Activated CD8-positive, alpha-beta memory T cell treated with anti-CD3 and anti-CD28 coated beads, Interleukin-2, amount 10 ng/mL, durations not matched to agents 7 days and 5 days (primary cell): Measurements from ENCODE around the gene SIX3. TPM values are rescaled to one million over a fixed set of nuclear protein-coding genes. Genes with fewer than 3 reads are reported as not detected.

Experiments
- ATAC-seq: fragments of 150-1000 bp; cut with Tn5 transposase; one replicate; pipeline ENCODE4 v1.10.0; 2021; ENCODE audit warnings: moderate library complexity
- CTCF ChIA-PET: fragments of 350-600 bp; sonication (Branson Sonifier 250); formaldehyde crosslinking; loops from one replicate; lab custom pipeline; 2021; ENCODE audit warnings: antibody characterized with exemption; lab: Charles Lee
- DNase-seq: peaks from one replicate; pipeline ENCODE4 v3.0.0-alpha.2; 2020
- H3K27ac Mint-ChIP-seq: one replicate; pipeline ENCODE4 v1.8.0; 2021; ENCODE audit warnings: mild to moderate bottlenecking, mixed read lengths
- H3K27me3 Mint-ChIP-seq: one replicate; pipeline ENCODE4 v1.8.0; 2021; ENCODE audit warnings: mixed read lengths
- H3K36me3 Mint-ChIP-seq: one replicate; pipeline ENCODE4 v1.8.0; 2021; ENCODE audit warnings: mild to moderate bottlenecking, mixed read lengths
- H3K4me1 Mint-ChIP-seq: one replicate; pipeline ENCODE4 v1.8.0; 2021; ENCODE audit warnings: mixed read lengths
- H3K4me3 Mint-ChIP-seq: one replicate; pipeline ENCODE4 v1.8.0; 2021; ENCODE audit warnings: mild to moderate bottlenecking, moderate library complexity, mixed read lengths
- H3K9me3 Mint-ChIP-seq: one replicate; pipeline ENCODE4 v1.8.0; 2022; ENCODE audit warnings: low read depth, mixed read lengths
- total RNA-seq, 2 experiments: library from RNA; stranded (reverse); gene quantifications; one replicate each; pipeline ENCODE4 v1.2.3, GENCODE V29; 2021

The SIX3 gene
- under 1 TPM in 1 of 2 experiments, not detected in 1; 0.21 TPM for total RNA-seq

GRCh38 chr2:44941551-44942234 is at the start of gene SIX3:
Gene SIX3 (plus strand): TSS chr2:44941702. CDS start chr2:44942105, 403 bp downstream.
- Mint-ChIP-seq H3K4me3 (peak within 1 kb of the TSS; percentile 79), H3K36me3 (peaks cover 7% of the 10 kb centered on the region), H3K9me3 (no peaks in the 10 kb centered on the region), H3K27ac (peak within 1 kb of the TSS; percentile 62), H3K4me1 (peaks cover 31% of the 10 kb centered on the region), H3K27me3 (peaks cover 87% of the 10 kb centered on the region)
- ATAC-seq (peak; percentile 76), DNase-seq (peak; percentile 80)
- CTCF ChIA-PET, result no interaction called here

GRCh38 chr2:44894058-44894457 is 47.4 kb upstream of the SIX3 start:
- CTCF ChIA-PET, result no interaction called here
- H3K9me3 Mint-ChIP-seq, result peaks cover 16% of the 10 kb centered on the region
- H3K36me3 Mint-ChIP-seq, result peaks cover 22% of the 10 kb centered on the region
- H3K27ac Mint-ChIP-seq, result no peak overlapping the region
- peaks cover 3% of the 10 kb centered on the region for H3K27me3 Mint-ChIP-seq
- no peak overlapping the region for H3K4me3 Mint-ChIP-seq
- peak; percentile 86 for ATAC-seq
- peak; percentile 61 for DNase-seq
- peaks cover 12% of the 10 kb centered on the region for H3K4me1 Mint-ChIP-seq

GRCh38 chr2:44895061-44895460 is 46.4 kb upstream of the SIX3 start:
- H3K4me1 Mint-ChIP-seq, result peaks cover 12% of the 10 kb centered on the region
- no peak overlapping the region for H3K27ac Mint-ChIP-seq
- peaks cover 22% of the 10 kb centered on the region for H3K36me3 Mint-ChIP-seq
- CTCF ChIA-PET, result no interaction called here
- ATAC-seq (no peak), DNase-seq (no peak)
- no peak overlapping the region for H3K4me3 Mint-ChIP-seq
- peaks cover 9% of the 10 kb centered on the region for H3K27me3 Mint-ChIP-seq
- peaks cover 14% of the 10 kb centered on the region for H3K9me3 Mint-ChIP-seq

- Mint-ChIP-seq H3K27ac (no peak overlapping the region), H3K4me3 (no peak overlapping the region), H3K27me3 (peaks cover 25% of the 10 kb centered on the region), H3K36me3 (peaks cover 16% of the 10 kb centered on the region), H3K4me1 (peaks cover 12% of the 10 kb centered on the region), H3K9me3 (peaks cover 6% of the 10 kb centered on the region)
- CTCF ChIA-PET, result no interaction called here
- DNase-seq (no peak), ATAC-seq (no peak)
Observed at GRCh38 chr2:44897406-44897805, 44.1 kb upstream of the SIX3 start.

- ATAC-seq (no peak), DNase-seq (no peak)
- no peak overlapping the region for H3K4me3 Mint-ChIP-seq
- no peaks in the 10 kb centered on the region for H3K4me1 Mint-ChIP-seq
- no peak overlapping the region for H3K27ac Mint-ChIP-seq
- peaks cover 45% of the 10 kb centered on the region for H3K27me3 Mint-ChIP-seq
- H3K9me3 Mint-ChIP-seq, result peaks cover 4% of the 10 kb centered on the region
- no peaks in the 10 kb centered on the region for H3K36me3 Mint-ChIP-seq
- CTCF ChIA-PET, result interaction anchor here (0.8 kb wide), 1 partner anchor 423 kb away, joined by 3 read pairs; no protein-coding TSS in a partner anchor
Observed at GRCh38 chr2:44902217-44903137, 39.0 kb upstream of the SIX3 start.

- no peak overlapping the region for H3K27ac Mint-ChIP-seq
Observed at GRCh38 chr2:44904578-44904977, 36.9 kb upstream of the SIX3 start.

GRCh38 chr2:44906972-44907371 is 34.5 kb upstream of the SIX3 start:
- Mint-ChIP-seq H3K27me3 (peaks cover 29% of the 10 kb centered on the region), H3K4me3 (no peak overlapping the region), H3K9me3 (peaks cover 9% of the 10 kb centered on the region), H3K27ac (no peak overlapping the region), H3K4me1 (no peaks in the 10 kb centered on the region), H3K36me3 (peaks cover 2% of the 10 kb centered on the region)
- CTCF ChIA-PET, result no interaction called here
- ATAC-seq, result no peak
- no peak for DNase-seq

More at GRCh38 chr2:44904578-44904977, 36.9 kb upstream of the SIX3 start:
- no peak for DNase-seq
- Mint-ChIP-seq H3K4me3 (no peak overlapping the region), H3K27me3 (peaks cover 40% of the 10 kb centered on the region), H3K9me3 (peaks cover 4% of the 10 kb centered on the region), H3K4me1 (no peaks in the 10 kb centered on the region), H3K36me3 (no peaks in the 10 kb centered on the region)
- no peak for ATAC-seq
- CTCF ChIA-PET, result no interaction called here

GRCh38 chr2:44909831-44910230 is 31.7 kb upstream of the SIX3 start:
- no peak overlapping the region for H3K27ac Mint-ChIP-seq

GRCh38 chr2:44912660-44913059 is 28.8 kb upstream of the SIX3 start:
- H3K27me3 Mint-ChIP-seq, result peaks cover 26% of the 10 kb centered on the region
- no peak for DNase-seq
- CTCF ChIA-PET, result no interaction called here
- H3K36me3 Mint-ChIP-seq, result peaks cover 2% of the 10 kb centered on the region
- no peak for ATAC-seq
- H3K27ac Mint-ChIP-seq, result no peak overlapping the region
- H3K4me1 Mint-ChIP-seq, result no peaks in the 10 kb centered on the region
- no peak overlapping the region for H3K4me3 Mint-ChIP-seq
- H3K9me3 Mint-ChIP-seq, result peaks cover 4% of the 10 kb centered on the region

More at GRCh38 chr2:44909831-44910230, 31.7 kb upstream of the SIX3 start:
- ATAC-seq (no peak), DNase-seq (no peak)
- Mint-ChIP-seq H3K4me1 (no peaks in the 10 kb centered on the region), H3K27me3 (peaks cover 29% of the 10 kb centered on the region), H3K9me3 (peaks cover 9% of the 10 kb centered on the region), H3K36me3 (peaks cover 2% of the 10 kb centered on the region), H3K4me3 (no peak overlapping the region)
- CTCF ChIA-PET, result interaction anchor here (1.3 kb wide), 1 partner anchor 430 kb away, joined by 4 read pairs; no protein-coding TSS in a partner anchor

GRCh38 chr2:44916291-44916690 is 25.2 kb upstream of the SIX3 start:
- no peak for ATAC-seq
- Mint-ChIP-seq H3K36me3 (peaks cover under 1% of the 10 kb centered on the region), H3K4me1 (peaks cover 2% of the 10 kb centered on the region), H3K27me3 (peaks cover 33% of the 10 kb centered on the region), H3K9me3 (no peaks in the 10 kb centered on the region), H3K4me3 (no peak overlapping the region), H3K27ac (no peak overlapping the region)
- no peak for DNase-seq
- CTCF ChIA-PET, result interaction anchor here (0.7 kb wide), 1 partner anchor 437 kb away, joined by 3 read pairs; no protein-coding TSS in a partner anchor

- CTCF ChIA-PET, result no interaction called here
- H3K27ac Mint-ChIP-seq, result no peak overlapping the region
- ATAC-seq (no peak), DNase-seq (no peak)
- H3K9me3 Mint-ChIP-seq, result no peaks in the 10 kb centered on the region
- H3K27me3 Mint-ChIP-seq, result peaks cover 40% of the 10 kb centered on the region
- H3K4me1 Mint-ChIP-seq, result peaks cover 2% of the 10 kb centered on the region
- H3K36me3 Mint-ChIP-seq, result no peaks in the 10 kb centered on the region
- no peak overlapping the region for H3K4me3 Mint-ChIP-seq
Observed at GRCh38 chr2:44918095-44918775, 23.3 kb upstream of the SIX3 start.

- Mint-ChIP-seq H3K27me3 (peaks cover 62% of the 10 kb centered on the region), H3K36me3 (no peaks in the 10 kb centered on the region), H3K4me3 (no peak overlapping the region), H3K27ac (no peak overlapping the region), H3K4me1 (peaks cover 2% of the 10 kb centered on the region), H3K9me3 (no peaks in the 10 kb centered on the region)
- ATAC-seq (no peak), DNase-seq (no peak)
- CTCF ChIA-PET, result no interaction called here
Observed at GRCh38 chr2:44920751-44921150, 20.8 kb upstream of the SIX3 start.

GRCh38 chr2:44922776-44923175 is 18.7 kb upstream of the SIX3 start:
- no peak overlapping the region for H3K27ac Mint-ChIP-seq
- H3K27me3 Mint-ChIP-seq, result peaks cover 70% of the 10 kb centered on the region
- ATAC-seq, result no peak
- no peak for DNase-seq
- no peak overlapping the region for H3K4me3 Mint-ChIP-seq
- CTCF ChIA-PET, result interaction anchor here (1.7 kb wide), 1 partner anchor 32 kb away, joined by 4 read pairs; no protein-coding TSS in a partner anchor
- peaks cover 2% of the 10 kb centered on the region for H3K4me1 Mint-ChIP-seq
- H3K9me3 Mint-ChIP-seq, result no peaks in the 10 kb centered on the region
- no peaks in the 10 kb centered on the region for H3K36me3 Mint-ChIP-seq
